Cortex of kidney (tissue), 1 donor: ENCODE data around the gene CCDC27.
A peak's percentile ranks its signal among the peaks of the same experiment; 100 is the strongest.
"Not testable (repeated sequence)": the region's sequence is repeated elsewhere in the genome, so short reads cannot be mapped to it uniquely, and the experiment has no call there.

Experiments used
- DNase-seq: peaks from one replicate; lab custom pipeline; 2025; lab: John Stamatoyannopoulos, UW

Gene CCDC27

DNA sequence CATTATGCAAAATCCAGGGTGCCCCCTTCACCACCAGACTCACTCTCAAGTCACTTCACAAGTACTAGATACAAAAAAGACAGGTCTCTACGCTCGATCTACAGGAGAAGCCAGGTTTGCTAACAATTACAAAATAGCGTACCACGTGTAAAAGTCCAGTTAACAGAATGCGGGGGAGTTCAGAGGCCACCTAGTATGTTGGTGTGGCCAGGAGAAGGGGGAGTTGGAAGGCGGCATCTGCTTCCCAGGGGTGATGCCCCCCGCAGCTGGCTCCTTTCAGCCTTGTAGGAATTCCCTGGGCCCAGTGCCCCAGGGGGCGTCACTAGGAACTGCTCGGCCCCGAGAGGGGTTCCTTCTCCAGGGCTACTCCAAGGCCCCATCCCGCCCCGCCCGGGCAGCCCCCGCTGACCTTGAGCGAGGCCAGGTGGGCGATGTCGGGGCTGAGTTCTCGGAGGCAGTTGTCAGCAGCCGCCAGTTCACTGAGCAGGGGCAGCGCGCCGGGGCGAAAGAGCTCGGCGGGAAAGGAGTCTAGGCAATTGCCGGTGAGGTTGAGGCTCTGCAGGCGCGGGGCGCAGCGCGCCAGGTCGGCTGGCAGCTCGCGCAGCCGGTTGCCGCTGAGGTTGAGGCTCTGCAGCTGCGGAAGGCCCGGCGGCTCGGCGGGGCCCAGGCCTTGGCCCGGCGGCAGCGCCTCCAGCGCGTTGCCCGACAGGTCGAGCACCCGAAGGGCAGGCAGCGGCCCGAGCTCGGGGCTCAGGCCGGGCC lies 43.4 kb downstream of the CCDC27 start:
- no peak for DNase-seq

DNA sequence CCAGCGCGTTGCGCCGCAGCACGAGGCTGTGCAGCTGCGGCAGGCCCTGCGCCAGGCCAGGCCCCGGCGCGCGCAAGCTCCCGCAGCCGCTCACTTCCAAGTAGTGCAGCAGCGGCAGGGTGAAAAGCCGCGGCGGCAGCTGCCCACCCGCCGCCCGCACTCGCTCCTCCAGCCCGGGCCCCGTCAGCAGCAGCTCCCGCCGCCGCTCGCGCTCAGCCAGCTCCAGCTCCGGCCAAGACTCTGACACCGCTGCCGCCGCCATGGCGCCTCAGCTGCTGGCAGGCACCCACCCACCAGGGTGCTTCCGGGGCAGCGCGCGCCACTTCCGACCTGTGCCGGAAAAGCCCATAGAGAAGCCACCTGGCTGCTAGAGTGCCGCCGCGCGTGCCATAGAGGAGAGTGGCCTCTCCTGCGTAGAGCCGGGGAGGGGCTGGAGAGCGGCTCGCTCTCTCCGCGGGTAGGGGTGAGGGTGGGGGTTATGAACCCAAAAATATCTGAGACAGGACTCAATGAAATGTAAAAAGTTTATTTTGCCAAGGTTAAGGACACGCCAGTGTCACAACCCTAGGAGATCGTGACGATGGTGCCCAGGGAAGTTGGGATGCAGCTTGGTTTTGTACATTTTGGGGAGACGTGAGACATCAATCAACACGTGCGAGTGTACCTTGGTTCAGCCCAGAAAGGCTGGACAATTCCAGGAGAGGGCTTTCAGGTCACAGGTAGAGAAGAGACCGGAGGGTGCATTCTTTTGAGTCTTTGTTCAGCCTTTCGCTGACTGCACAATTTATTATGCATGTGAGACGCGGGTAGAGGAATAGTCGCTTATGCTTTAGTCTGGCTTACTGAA lies 44.2 kb downstream of the CCDC27 start, which contains the start of gene LRRC47:
LRRC47 (minus strand) TSS at position 284 of the 847 bp plus-strand sequence; CDS start at position 262, 22 bp downstream.
- DNase-seq, result peak; percentile 79

DNA sequence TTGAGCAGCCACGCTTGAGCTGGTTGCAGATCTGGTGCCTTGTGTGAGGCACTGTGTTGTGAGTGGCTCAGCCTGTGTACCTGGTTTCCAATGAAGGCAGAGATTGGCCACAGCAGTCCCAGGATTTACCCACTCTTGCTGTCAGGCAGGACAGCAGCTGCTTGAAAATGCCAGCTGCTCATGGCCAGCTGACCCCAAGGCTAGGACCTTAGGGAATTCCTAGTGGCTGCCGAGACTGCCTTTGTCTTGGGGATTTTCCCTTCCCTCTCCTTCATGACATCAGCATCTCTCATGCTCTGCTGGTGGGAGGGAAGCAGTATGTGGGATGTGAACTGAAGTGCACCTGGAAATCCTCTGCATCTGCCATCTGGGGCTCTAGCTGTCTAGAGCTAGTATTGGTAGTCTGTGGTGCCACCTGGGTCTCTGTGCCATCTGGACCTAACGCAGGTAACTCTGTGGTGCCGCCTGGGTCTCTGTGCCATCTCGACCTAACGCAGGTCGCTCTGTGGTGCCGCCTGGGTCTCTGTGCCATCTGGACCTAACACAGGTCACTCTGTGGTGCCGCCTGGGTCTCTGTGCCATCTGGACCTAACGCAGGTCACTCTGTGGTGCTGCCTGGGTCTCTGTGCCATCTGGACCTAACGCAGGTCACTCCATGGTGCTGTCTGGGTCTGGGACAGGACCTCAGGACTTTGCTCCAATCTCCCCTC lies 47.9 kb downstream of the CCDC27 start:
- no peak for DNase-seq

DNA sequence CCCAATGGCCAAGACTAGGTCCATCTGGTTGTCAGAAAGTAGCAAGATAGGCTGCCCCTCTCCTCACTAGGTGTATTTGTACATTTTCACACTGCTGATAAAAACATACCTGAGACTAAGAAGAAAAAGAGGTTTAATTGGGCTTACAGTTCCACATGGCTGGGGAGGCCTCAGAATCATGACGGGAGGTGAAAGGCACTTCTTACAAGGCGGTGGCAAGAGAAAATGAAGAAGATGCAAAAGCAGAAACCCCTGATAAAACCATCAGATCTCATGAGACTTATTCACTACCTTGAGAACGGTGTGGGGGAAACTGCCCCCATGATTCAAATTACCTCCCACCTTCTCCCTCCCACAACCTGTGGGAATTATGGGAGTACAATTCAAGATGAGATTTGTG lies 48.5 kb downstream of the CCDC27 start:
- DNase-seq, result not testable (repeated sequence)

DNA sequence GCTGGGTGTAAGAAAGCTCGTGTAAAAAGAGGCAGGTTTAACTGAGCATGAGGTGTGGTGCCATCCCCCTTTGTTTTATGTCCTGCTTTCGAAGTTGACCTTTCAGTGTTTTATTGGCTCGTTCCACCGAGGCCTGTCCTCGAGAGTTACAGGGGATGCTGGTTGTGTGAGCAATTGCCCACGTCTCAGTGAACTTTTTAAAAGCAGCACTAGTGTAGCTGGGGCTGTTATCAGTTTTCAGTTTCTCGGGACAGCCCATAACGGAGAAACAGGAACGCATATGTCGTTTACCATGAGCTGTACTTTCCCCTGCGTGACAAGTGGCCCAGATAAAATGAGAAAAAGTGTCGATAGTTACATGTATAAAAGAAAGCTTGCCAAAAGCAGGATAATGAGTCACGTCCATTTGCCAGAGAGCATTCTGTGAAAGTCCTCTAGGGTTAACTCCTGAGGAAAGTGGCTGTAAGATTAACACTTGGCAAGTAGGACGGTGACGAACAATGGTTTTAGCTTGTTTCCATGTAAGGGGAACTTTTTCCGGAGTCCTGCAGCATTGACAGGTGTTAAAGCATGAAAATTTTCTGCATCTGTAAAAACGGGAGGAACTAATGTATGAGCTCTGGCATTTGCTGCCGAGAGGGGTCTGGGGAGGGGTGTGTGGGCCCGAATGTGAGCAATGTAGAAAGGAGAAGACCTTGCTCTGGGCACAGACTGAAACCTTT lies 51.8 kb downstream of the CCDC27 start:
- DNase-seq, result no peak

DNA sequence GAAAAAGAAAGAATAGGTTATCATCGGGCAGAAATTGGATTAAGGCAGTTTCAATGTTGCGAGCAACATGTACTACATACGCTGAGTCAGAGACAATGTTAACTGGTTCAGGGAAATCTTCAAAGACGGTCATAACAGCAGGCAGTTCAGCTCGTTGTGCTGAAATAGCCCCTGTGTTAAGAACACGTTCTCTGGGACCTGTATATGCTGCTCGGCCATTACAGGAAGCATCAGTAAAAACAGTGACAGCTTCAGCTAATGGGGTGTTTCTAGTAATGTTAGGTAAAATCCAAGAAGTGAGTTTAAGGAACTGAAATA lies 52.3 kb downstream of the CCDC27 start:
- not testable (repeated sequence) for DNase-seq

DNA sequence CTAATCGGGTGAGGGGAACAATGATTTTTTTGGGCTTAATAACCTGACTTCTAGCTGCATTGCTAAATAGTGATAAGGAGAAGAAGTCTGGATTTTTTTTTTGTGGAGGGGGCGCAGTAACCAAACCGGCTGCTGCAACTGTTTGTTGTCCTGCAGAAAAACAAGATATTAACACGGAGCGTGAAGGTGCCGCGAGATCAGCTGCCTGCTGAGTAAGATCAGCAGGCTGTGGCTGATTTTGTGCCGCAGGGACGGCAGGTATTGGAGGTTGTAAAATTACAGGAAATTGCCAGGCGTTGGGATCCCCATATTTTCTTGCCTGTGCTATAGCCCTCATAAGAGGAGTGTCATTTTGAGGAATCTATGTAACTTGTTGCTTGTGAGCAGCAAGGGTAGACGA lies 52.8 kb downstream of the CCDC27 start:
- DNase-seq, result no peak

DNA sequence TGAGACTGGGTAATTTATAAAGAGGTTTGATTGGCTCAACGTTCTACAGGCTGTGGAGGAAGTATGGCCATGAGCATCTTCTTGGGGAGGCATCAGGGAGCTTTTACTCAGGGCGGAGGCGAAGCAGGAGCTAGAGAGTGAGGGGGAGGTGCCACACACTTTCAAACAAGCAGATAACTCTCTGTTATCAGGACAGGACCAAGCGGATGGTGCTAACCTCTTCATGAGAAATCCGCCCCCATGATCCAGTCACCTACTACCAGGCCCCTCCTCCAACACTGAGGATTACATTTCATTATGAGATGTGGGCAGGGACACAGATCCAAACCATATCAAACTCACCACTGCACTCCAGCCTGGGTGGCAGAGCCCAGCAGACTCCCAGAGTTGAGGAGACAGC lies 55.5 kb downstream of the CCDC27 start:
- DNase-seq, result no peak

DNA sequence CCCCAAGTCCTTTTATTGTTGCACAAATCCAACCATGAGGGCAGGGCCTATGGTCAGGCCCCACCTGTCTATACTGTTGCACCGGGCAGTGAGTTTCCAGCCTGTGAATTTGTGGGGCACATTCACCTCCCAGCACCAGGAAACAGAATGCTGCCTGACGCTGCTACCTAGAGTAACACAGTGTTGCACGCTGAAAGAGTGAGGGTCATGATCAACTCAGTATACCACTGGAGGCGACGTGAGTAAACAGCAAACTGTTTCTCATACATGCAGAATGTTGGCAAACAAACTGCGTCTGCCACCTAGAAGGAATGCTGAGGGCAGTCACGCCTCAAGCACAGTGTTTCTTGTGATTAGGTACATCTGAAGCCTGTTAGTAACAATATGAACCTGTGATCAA lies 57.4 kb downstream of the CCDC27 start:
- no peak for DNase-seq

DNA sequence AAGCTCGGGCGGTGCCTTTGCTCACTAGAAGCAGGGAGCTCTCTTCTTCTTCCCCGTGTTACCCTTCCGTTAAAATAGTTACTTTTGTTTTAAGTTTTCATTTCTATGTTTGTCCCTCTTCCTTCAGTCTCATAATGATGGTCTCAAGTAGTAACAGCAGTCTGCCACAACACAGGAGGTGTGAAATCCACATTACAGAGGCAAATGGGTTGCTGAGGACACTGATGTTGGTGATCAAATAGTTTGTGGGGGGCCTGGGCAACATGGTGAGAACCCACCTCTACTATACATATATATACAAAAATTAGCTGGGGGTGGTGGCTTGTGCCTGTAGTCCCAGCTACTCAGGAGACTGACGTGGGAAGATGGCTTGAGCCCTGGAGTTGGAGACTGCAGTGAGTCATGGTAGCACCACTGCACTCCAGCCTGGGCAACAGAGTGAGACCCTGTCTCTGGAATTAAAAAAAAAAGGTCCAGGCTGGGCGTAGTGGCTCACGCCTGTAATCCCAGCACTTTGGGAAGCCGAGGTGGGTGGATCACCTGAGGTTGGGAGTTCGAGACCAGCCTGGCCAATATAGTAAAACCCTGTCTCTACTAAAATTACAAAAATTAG lies 58.0 kb downstream of the CCDC27 start:
- DNase-seq, result not testable (repeated sequence)

DNA sequence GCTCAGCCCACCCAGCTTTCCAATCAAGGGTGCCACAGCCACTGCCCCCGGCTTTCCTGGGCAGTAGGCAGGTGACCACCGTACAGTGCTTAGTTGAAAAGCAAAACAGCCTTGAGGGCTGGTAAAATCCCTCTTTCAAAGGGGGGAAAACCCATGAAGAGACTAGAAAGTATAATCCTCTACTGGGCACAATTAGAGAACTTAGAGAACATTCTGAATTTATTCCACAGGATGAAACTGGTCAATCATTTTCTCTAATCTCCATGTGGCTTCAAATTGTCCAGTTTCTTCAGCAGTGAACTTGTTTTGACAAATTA lies 59.3 kb downstream of the CCDC27 start:
- no peak for DNase-seq

DNA sequence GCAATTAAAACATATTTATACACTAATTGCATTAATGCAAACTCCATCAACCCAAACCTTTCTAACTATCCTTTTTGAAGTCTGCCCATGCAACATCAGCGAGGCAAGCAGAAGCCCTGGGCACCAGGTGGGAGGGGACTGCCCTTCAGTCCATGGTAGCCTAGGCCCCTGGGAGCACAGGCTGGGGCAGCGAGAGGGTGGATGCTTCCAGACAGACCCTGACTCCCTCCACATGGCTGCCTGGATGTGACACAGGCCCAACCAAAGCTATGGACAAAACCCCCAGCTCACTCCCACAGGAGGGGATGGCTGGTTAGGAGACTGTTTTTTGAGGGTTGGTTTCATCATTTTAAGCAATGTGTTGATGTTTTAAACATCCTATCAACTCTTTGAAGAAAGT lies 61.8 kb downstream of the CCDC27 start:
- DNase-seq, result no peak

DNA sequence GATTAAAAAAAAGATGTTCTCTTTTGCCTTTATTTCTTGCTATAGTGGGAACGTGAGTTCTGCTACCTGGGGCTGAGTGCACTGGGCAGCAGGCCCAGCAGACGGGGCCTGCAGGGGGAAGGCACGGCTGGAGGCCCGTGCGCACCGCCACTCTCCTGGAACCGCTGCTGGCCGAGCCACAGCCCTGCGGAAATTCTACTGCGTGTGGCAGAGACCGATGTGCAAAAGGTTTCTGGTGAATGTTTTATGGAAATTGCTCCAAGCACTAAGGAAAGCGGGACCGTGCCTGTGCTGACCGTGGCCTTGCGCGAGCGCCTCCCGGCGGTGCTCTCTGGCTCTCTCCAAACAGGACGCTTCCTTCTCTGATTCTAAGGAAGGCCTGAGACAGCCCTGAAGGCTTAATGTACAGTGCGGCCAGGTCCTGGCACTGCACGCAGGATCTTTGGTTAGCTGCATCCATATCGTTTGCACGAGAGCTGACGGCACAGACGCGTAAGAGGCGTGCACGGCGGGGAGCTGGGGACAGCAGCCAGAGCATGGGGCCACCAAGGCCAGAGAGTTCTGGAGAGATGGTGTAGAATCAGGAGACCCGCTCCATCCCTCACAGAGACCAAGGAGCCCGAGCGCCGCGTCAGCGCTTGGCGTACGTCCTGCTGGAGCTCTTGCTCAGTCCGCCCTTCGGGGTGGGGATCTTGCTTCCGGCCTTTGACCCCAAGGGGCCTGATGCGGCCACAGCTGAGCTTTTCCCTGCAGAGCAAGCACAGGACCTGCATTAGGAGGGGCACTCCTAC lies 62.7 kb downstream of the CCDC27 start:
- no peak for DNase-seq

DNA sequence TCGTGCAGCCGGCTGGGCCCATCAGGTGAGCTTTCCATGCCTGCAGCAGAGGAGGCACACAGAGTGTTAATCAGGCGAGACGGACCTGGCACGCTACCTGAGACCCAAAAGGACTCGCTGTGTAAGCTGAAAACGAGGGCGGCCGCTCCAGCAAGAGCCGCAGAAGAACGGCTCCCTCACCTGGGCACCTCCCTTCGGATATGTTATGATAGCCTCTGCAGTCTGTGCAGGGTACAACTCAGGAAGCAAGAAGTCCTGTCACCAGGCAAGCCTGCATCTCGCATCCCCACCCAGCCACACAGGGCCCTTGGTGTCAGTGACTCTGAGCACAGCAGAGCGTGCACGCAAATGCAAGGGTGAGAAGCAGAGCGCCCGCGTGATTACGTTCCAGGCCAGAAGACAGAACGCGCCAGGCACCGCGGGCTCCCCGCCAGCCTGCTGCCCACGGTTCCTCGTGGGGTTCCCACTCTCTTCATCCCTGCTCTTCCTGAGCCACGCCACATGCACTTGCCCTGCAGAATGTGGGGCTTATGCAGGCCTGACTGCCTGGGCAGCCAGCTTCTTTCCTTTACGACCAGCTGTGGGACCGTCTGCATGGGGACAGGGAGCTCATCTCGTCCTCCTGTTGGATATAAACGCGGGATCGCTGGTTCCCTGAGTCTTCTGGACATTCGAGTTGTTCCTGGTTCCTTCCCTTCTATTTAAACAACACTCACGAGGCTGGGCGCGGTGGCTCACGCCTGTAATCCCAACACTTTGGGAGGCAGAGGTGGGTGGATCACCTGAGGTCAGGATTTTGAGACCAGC lies 64.3 kb downstream of the CCDC27 start:
- DNase-seq, result no peak

DNA sequence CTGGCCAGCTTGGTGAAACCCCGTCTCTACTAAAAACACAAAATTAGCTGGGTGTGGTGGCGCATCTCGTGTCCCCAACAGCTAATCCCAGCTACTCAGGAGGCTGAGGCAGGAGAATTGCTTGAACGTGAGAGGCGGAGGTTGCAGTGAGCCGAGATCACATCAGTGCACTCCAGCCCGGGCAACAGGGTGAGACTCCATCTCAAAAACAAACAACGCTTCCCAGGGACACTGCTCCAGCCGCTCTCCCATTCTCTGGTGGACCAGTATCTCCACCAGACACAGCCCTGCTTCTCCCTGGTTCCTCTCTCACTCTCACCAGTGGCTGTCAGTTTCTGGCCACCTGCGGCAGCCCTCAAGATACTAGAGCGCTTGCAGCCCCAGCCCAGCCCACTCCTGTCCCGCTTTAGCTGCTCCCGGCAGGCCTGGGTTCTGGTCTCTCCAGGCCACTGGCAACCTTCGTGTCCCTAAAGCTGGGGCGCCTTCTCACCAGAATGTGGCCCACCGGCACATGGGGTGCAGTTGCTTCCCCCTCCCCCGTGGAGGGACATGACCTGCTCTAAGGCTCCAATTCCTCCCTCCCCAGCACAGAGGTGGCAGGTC lies 65.0 kb downstream of the CCDC27 start:
- no peak for DNase-seq

DNA sequence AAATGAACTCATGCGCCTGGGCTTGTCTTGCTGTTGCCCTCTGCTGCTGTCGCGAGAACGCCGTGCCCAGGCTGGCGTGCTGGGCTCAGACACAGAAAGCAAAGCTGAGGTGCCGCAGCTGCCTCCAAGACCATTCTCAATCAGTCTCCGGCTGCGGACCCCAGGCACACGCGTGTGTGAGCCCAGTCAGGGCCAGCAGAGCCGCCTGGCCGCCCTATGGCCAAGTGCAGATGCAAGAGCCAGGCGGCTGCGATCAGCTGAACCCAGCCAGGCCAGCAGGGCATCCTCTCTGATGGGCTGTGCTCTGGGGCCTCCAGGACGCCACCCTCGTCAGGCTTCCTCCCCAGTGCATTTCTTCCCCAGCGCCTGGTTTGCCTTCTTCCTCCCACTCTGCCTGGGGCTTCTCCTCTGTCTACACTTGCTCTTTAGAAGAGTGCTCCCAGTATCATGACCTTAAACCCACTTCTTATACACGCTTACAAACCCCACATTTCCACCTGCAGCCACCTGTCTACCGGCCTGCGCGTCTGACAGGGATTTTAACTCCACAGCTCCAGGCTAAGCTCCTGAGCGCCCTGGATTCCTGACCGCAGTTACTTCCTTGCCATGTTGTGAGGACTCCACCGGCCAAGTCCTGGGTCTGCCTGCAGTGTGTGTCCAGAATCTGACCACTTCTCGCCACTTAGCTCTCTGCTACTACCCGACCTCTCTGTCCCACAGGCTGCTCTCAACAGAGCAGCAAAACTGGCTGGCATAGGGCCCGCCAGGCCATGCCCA lies 65.8 kb downstream of the CCDC27 start:
- DNase-seq, result no peak

DNA sequence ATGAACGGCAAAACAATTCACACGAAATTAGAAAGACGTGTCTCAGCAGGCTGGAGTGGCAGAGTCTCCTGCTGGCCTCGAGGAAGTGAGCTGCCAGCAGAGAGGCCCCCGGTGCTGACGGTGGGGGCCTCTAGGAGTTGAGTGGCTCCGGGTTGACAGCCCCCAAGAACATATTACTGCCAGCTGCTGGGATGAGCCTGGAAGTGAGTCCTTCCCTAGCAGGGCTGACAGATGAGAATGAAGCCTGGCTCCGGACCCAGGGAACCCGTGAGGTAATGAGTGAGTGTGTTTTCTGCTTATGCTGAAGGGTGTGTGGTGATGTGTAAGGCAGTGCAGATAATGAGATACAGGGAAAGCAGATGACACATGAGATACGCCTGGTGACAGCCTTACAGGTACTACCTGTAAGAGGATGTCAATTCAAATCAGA lies 67.5 kb downstream of the CCDC27 start:
- DNase-seq, result no peak

DNA sequence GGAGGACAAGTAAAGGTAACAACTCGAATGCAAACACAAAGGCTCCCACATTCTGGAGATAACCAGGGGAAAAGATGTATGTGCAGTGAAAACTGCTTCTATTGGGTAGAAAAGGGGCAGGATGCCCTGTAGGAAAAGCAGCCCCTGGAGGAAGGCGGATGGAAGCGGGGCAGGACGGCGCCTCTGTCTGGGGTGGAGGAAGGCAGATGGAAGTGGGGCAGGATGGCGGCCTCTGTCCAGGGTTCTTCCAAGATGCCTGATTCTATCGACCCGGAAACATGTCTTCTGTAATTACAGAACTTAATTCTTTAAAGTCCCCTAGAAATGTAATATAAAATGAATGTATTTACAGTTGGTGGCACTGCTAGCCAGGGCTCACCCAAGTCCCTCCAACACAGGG lies 68.1 kb downstream of the CCDC27 start:
- no peak for DNase-seq

DNA sequence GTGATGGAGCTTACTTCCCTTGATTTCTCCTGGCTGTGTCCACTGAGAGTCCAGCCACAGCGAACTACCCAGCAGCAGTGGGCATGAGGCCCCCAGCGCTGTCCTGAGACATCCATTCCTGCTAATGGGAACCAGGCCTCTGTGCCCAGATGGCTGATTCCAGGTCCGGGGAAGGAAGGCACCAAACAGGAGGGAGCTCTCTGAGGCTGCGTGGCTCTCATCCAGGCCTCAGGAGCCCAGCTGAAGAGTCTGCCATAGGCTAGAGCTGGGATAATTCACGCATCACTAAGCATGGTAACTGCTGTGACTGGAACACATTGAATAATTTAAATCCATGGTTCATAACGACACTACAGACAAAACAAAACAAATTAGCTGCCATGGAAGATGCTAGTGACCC lies 68.8 kb downstream of the CCDC27 start:
- DNase-seq, result no peak
